HepG2 (cell line): ENCODE results near the gene NEK6. TPM values are rescaled to one million over a fixed set of nuclear protein-coding genes. Genes with fewer than 3 reads are reported as not detected.
A peak's percentile ranks its signal among the peaks of the same experiment; 100 is the strongest.

Experiments
- CBX1 ChIP-seq: IDR thresholded peaks from one replicate; pipeline ENCODE4 v1.6.1; 2016; ENCODE audit warnings: antibody characterized with exemption, low read depth
- KIAA2018 ChIP-seq: sonication (generic); formaldehyde crosslinking; IDR thresholded peaks from 2 replicates; pipeline ENCODE4 v1.5.0; 2020; ENCODE audit warnings: mild to moderate bottlenecking, missing genetic modification reagents, borderline replicate concordance
- NR2F6 ChIP-seq, 2 experiments: IDR thresholded peaks; 2 replicates each; pipeline ENCODE4 v1.6.1; 2016; ENCODE audit warnings: antibody characterized with exemption in 1 of 2, mild to moderate bottlenecking in 1 of 2
- POLR2G ChIP-seq: fragments of 200-400 bp; formaldehyde crosslinking; IDR thresholded peaks from 2 replicates; pipeline ENCODE4 v1.6.1; 2018; ENCODE audit warnings: mild to moderate bottlenecking, low read depth, low read length, moderate library complexity
- PPARG ChIP-seq: conservative IDR thresholded peaks from 2 replicates; pipeline ENCODE4 v1.6.1; 2016; ENCODE audit warnings: missing biosample characterization, missing genetic modification reagents
- RAD21 ChIP-seq: fragments of 450-650 bp; formaldehyde crosslinking; IDR thresholded peaks from 2 replicates; pipeline ENCODE4 v1.5.0; 2020; ENCODE audit warnings: mild to moderate bottlenecking
- RBFOX2 ChIP-seq: fragments of 200-400 bp; formaldehyde crosslinking; IDR thresholded peaks from 2 replicates; pipeline ENCODE4 v1.6.1; 2017; ENCODE audit warnings: low read depth, mild to moderate bottlenecking, low read length
- SRY ChIP-seq: sonication (generic); formaldehyde crosslinking; IDR thresholded peaks from 2 replicates; pipeline ENCODE4 v1.8.0; 2022; ENCODE audit warnings: mild to moderate bottlenecking, missing genetic modification reagents
- ZFP62 ChIP-seq: sonication (generic); formaldehyde crosslinking; IDR thresholded peaks from 2 replicates; pipeline ENCODE4 v1.4.0; 2020; ENCODE audit warnings: missing genetic modification reagents
- ZNF512B ChIP-seq: sonication (generic); formaldehyde crosslinking; IDR thresholded peaks from 2 replicates; pipeline ENCODE4 v1.5.1; 2020; ENCODE audit warnings: missing genetic modification reagents, mild to moderate bottlenecking, borderline replicate concordance
- polyA plus RNA-seq, 8 experiments: library from polyadenylated mRNA; depleted of rRNA in 3 of 8; stranded (reverse) in 7 of 8; unstranded in 1 of 8; fragments of >200 nt; fragmentation: Illumina TruSeq in 4 of 8; extraction: Trizol in 4 of 8; gene quantifications; 2 replicates each; pipeline versions ENCODE4 v1.2.1 to v1.2.3, GENCODE V29; 2011 to 2016; ENCODE audit warnings: low read depth in 4 of 8, missing spikeins in 1 of 8, mixed read lengths in 1 of 8; ENCODE audit not compliant: insufficient read depth in 1 of 8
- total RNA-seq, 5 experiments: library from RNA; depleted of rRNA; stranded (reverse); fragments of >200 nt; fragmentation: Illumina TruSeq; extraction: Trizol; gene quantifications; 2 replicates each; pipeline ENCODE4 v1.2.3, GENCODE V29; 2016; ENCODE audit warnings: low read depth in 1 of 5
- TF ChIP-seq, protein P1 (sequence below): sonication (generic); formaldehyde crosslinking; IDR thresholded peaks from 2 replicates; pipeline ENCODE4 v1.5.0; 2020; ENCODE audit warnings: mild to moderate bottlenecking, missing genetic modification reagents, moderate library complexity
- TF ChIP-seq, protein P2 (sequence below): sonication (generic); formaldehyde crosslinking; IDR thresholded peaks from 2 replicates; pipeline ENCODE4 v1.8.0; 2022; ENCODE audit warnings: mild to moderate bottlenecking, missing genetic modification reagents, borderline replicate concordance

The NEK6 gene
- total and polyA plus RNA-seq, 2 of the 13 experiments (the other 11 are each of a cell fraction or from before 2014, with no cell fraction given): 30.4 to 119 TPM

- TF ChIP-seq KIAA2018 (CRISPR knock-in tag) (no peak), ZFP62 (CRISPR knock-in tag) (no peak), CBX1 (no peak), NR2F6 (IDR thresholded peaks at IDR 0.05) (peak; percentile 35; the same call in 1 of the 2 replicates), NR2F6 (CRISPR knock-in tag; IDR thresholded peaks at IDR 0.05) (peak; percentile 59), ZNF512B (CRISPR knock-in tag) (no peak), RBFOX2 (no peak), PPARG (CRISPR knock-in tag) (no peak), POLR2G (no peak), SRY (CRISPR knock-in tag) (no peak), RAD21 (no peak)
- TF ChIP-seq, protein P1, sequence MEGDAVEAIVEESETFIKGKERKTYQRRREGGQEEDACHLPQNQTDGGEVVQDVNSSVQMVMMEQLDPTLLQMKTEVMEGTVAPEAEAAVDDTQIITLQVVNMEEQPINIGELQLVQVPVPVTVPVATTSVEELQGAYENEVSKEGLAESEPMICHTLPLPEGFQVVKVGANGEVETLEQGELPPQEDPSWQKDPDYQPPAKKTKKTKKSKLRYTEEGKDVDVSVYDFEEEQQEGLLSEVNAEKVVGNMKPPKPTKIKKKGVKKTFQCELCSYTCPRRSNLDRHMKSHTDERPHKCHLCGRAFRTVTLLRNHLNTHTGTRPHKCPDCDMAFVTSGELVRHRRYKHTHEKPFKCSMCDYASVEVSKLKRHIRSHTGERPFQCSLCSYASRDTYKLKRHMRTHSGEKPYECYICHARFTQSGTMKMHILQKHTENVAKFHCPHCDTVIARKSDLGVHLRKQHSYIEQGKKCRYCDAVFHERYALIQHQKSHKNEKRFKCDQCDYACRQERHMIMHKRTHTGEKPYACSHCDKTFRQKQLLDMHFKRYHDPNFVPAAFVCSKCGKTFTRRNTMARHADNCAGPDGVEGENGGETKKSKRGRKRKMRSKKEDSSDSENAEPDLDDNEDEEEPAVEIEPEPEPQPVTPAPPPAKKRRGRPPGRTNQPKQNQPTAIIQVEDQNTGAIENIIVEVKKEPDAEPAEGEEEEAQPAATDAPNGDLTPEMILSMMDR (CRISPR knock-in tag): peak; percentile 10
- TF ChIP-seq, protein P2, sequence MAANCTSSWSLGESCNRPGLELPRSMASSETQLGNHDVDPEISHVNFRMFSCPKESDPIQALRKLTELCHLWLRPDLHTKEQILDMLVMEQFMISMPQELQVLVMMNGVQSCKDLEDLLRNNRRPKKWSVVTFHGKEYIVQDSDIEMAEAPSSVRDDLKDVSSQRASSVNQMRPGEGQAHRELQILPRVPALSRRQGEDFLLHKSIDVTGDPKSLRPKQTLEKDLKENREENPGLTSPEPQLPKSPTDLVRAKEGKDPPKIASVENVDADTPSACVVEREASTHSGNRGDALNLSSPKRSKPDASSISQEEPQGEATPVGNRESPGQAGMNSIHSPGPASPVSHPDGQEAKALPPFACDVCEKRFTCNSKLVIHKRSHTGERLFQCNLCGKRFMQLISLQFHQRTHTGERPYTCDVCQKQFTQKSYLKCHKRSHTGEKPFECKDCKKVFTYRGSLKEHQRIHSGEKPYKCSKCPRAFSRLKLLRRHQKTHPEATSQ (CRISPR knock-in tag): no peak
These were observed 92.9 kb downstream of the NEK6 start (continued) for GRCh38 chr9:124350494-124351263.
